GM19328 (cell line): Measurements from ENCODE around the gene PDE4B.

ENCODE experiments used
- ATAC-seq: cut with Tn5 transposase; IDR thresholded peaks from one replicate; pipeline ENCODE4 v1.9.1; 2021; ENCODE audit warnings: mild to moderate bottlenecking, moderate library complexity; ENCODE audit not compliant: unreplicated experiment

The PDE4B gene

GRCh38 chr1:66325594-66326380 is 533.1 kb downstream of the PDE4B start:
- no peak for ATAC-seq

- ATAC-seq = no peak
Measured at GRCh38 chr1:66326867-66327266, 534.2 kb downstream of the PDE4B start.

GRCh38 chr1:66327588-66327987 is 534.9 kb downstream of the PDE4B start:
- no peak for ATAC-seq

- no peak for ATAC-seq
Measured at GRCh38 chr1:66328896-66329295, 536.2 kb downstream of the PDE4B start.

- ATAC-seq = no peak
Measured at GRCh38 chr1:66330722-66331141, 538.0 kb downstream of the PDE4B start.

GRCh38 chr1:66331658-66332547 is 539.2 kb downstream of the PDE4B start:
- no peak for ATAC-seq

GRCh38 chr1:66332548-66332901 is 539.8 kb downstream of the PDE4B start:
- ATAC-seq = no peak

- no peak for ATAC-seq
Measured at GRCh38 chr1:66333466-66334199, 540.9 kb downstream of the PDE4B start.

- ATAC-seq = no peak
Measured at GRCh38 chr1:66334318-66334717, 541.6 kb downstream of the PDE4B start.

- ATAC-seq = no peak
Measured at GRCh38 chr1:66335125-66335524, 542.4 kb downstream of the PDE4B start.

- ATAC-seq = peak; percentile 62
Measured at GRCh38 chr1:66335859-66336640, 543.4 kb downstream of the PDE4B start.

GRCh38 chr1:66336641-66336990 is 543.9 kb downstream of the PDE4B start:
- ATAC-seq = no peak

GRCh38 chr1:66337249-66337648 is 544.6 kb downstream of the PDE4B start:
- no peak for ATAC-seq

GRCh38 chr1:66339944-66340343 is 547.2 kb downstream of the PDE4B start:
- no peak for ATAC-seq

GRCh38 chr1:66341446-66342089 is 548.9 kb downstream of the PDE4B start:
- ATAC-seq = no peak

- ATAC-seq = peak; percentile 64
Measured at GRCh38 chr1:66342707-66343106, 550.0 kb downstream of the PDE4B start.

- ATAC-seq = no peak
Measured at GRCh38 chr1:66343569-66344325, 551.1 kb downstream of the PDE4B start.

GRCh38 chr1:66346057-66346795 is 553.5 kb downstream of the PDE4B start:
- ATAC-seq = no peak

GRCh38 chr1:66346873-66347272 is 554.2 kb downstream of the PDE4B start:
- ATAC-seq = no peak
